ENCODE results near the gene NDUFB2.
"Not testable (repeated sequence)": the region's sequence is repeated elsewhere in the genome, so short reads cannot be mapped to it uniquely, and the experiment has no call there.

NDUFB2 gene

GRCh38 chr7:140696680-140697446 lies at the start of gene NDUFB2:
NDUFB2 (plus strand) TSS chr7:140696708; CDS start chr7:140696745, 37 bp downstream.
- Mint-ChIP-seq H3K4me3 (peak within 1 kb of the TSS; percentile 91), H3K4me1 (ENCODE audit: low read depth) (peaks cover 48% of the 10 kb centered on the region), H3K27ac (peak within 1 kb of the TSS; percentile 98), H3K27me3 (no peaks in the 10 kb centered on the region), H3K9me3 (no peaks in the 10 kb centered on the region), H3K36me3 (ENCODE audit: low read depth) (peaks cover 65% of the 10 kb centered on the region)
- no peak for DNase-seq

GRCh38 chr7:140646931-140647647 lies 49.4 kb upstream of the NDUFB2 start:
- H3K4me3 Mint-ChIP-seq, result no peak overlapping the region
- no peaks in the 10 kb centered on the region for H3K36me3 Mint-ChIP-seq (ENCODE audit: low read depth)
- H3K27ac Mint-ChIP-seq, result no peak overlapping the region

GRCh38 chr7:140649556-140650205 lies 46.8 kb upstream of the NDUFB2 start:
- H3K27ac Mint-ChIP-seq, result no peak overlapping the region
- peaks cover 10% of the 10 kb centered on the region for H3K4me1 Mint-ChIP-seq (ENCODE audit: low read depth)
- H3K27me3 Mint-ChIP-seq, result peaks cover 15% of the 10 kb centered on the region
- H3K4me3 Mint-ChIP-seq, result no peak overlapping the region
- no peaks in the 10 kb centered on the region for H3K36me3 Mint-ChIP-seq (ENCODE audit: low read depth)
- H3K9me3 Mint-ChIP-seq, result no peaks in the 10 kb centered on the region
- no peak for DNase-seq

More at GRCh38 chr7:140646931-140647647, 49.4 kb upstream of the NDUFB2 start:
- Mint-ChIP-seq H3K9me3 (no peaks in the 10 kb centered on the region), H3K27me3 (peaks cover 34% of the 10 kb centered on the region), H3K4me1 (ENCODE audit: low read depth) (peaks cover 7% of the 10 kb centered on the region)
- peak; percentile 42 for DNase-seq

GRCh38 chr7:140650367-140650766 lies 46.1 kb upstream of the NDUFB2 start:
- Mint-ChIP-seq H3K27me3 (peaks cover 9% of the 10 kb centered on the region), H3K4me1 (ENCODE audit: low read depth) (peaks cover 10% of the 10 kb centered on the region), H3K27ac (no peak overlapping the region), H3K36me3 (ENCODE audit: low read depth) (no peaks in the 10 kb centered on the region), H3K9me3 (no peaks in the 10 kb centered on the region), H3K4me3 (no peak overlapping the region)
- no peak for DNase-seq

- Mint-ChIP-seq H3K9me3 (no peaks in the 10 kb centered on the region), H3K36me3 (ENCODE audit: low read depth) (no peaks in the 10 kb centered on the region), H3K4me3 (no peak overlapping the region), H3K4me1 (ENCODE audit: low read depth) (peaks cover 16% of the 10 kb centered on the region), H3K27me3 (peaks cover 17% of the 10 kb centered on the region), H3K27ac (no peak overlapping the region)
- peak; percentile 61 for DNase-seq
These were observed 43.0 kb upstream of the NDUFB2 start for GRCh38 chr7:140653319-140654108.

- Mint-ChIP-seq H3K36me3 (ENCODE audit: low read depth) (no peaks in the 10 kb centered on the region), H3K27ac (no peak overlapping the region), H3K27me3 (peaks cover 17% of the 10 kb centered on the region), H3K4me1 (ENCODE audit: low read depth) (peaks cover 16% of the 10 kb centered on the region), H3K4me3 (no peak overlapping the region), H3K9me3 (no peaks in the 10 kb centered on the region)
- DNase-seq, result no peak
These were observed 42.5 kb upstream of the NDUFB2 start for GRCh38 chr7:140654109-140654387.

GRCh38 chr7:140654661-140655060 lies 41.8 kb upstream of the NDUFB2 start:
- DNase-seq, result no peak
- H3K27ac Mint-ChIP-seq, result no peak overlapping the region
- H3K27me3 Mint-ChIP-seq, result peaks cover 17% of the 10 kb centered on the region
- H3K4me3 Mint-ChIP-seq, result no peak overlapping the region
- H3K4me1 Mint-ChIP-seq (ENCODE audit: low read depth), result peaks cover 16% of the 10 kb centered on the region
- no peaks in the 10 kb centered on the region for H3K36me3 Mint-ChIP-seq (ENCODE audit: low read depth)
- no peaks in the 10 kb centered on the region for H3K9me3 Mint-ChIP-seq

- Mint-ChIP-seq H3K27ac (no peak overlapping the region), H3K4me1 (ENCODE audit: low read depth) (peaks cover 16% of the 10 kb centered on the region), H3K9me3 (no peaks in the 10 kb centered on the region), H3K36me3 (ENCODE audit: low read depth) (no peaks in the 10 kb centered on the region), H3K4me3 (no peak overlapping the region), H3K27me3 (peaks cover 17% of the 10 kb centered on the region)
- no peak for DNase-seq
These were observed 40.7 kb upstream of the NDUFB2 start for GRCh38 chr7:140655511-140656408.

GRCh38 chr7:140656548-140657515 lies 39.7 kb upstream of the NDUFB2 start:
- no peaks in the 10 kb centered on the region for H3K36me3 Mint-ChIP-seq (ENCODE audit: low read depth)
- H3K4me1 Mint-ChIP-seq (ENCODE audit: low read depth), result peaks cover 16% of the 10 kb centered on the region
- peaks cover 13% of the 10 kb centered on the region for H3K27me3 Mint-ChIP-seq
- DNase-seq, result no peak
- no peaks in the 10 kb centered on the region for H3K9me3 Mint-ChIP-seq
- H3K4me3 Mint-ChIP-seq, result peak overlapping the region; percentile 55
- H3K27ac Mint-ChIP-seq, result no peak overlapping the region

- Mint-ChIP-seq H3K27me3 (peaks cover 11% of the 10 kb centered on the region), H3K4me1 (ENCODE audit: low read depth) (peaks cover 16% of the 10 kb centered on the region), H3K27ac (no peak overlapping the region), H3K9me3 (no peaks in the 10 kb centered on the region), H3K4me3 (no peak overlapping the region), H3K36me3 (ENCODE audit: low read depth) (no peaks in the 10 kb centered on the region)
- DNase-seq, result no peak
These were observed 38.6 kb upstream of the NDUFB2 start for GRCh38 chr7:140657891-140658290.

- no peaks in the 10 kb centered on the region for H3K36me3 Mint-ChIP-seq (ENCODE audit: low read depth)
- no peaks in the 10 kb centered on the region for H3K9me3 Mint-ChIP-seq
- no peak for DNase-seq
- no peak overlapping the region for H3K27ac Mint-ChIP-seq
- H3K27me3 Mint-ChIP-seq, result peaks cover 11% of the 10 kb centered on the region
- no peak overlapping the region for H3K4me3 Mint-ChIP-seq
- H3K4me1 Mint-ChIP-seq (ENCODE audit: low read depth), result peaks cover 13% of the 10 kb centered on the region
These were observed 36.7 kb upstream of the NDUFB2 start for GRCh38 chr7:140659856-140660255.

GRCh38 chr7:140661124-140661523 lies 35.4 kb upstream of the NDUFB2 start:
- no peak for DNase-seq
- H3K27me3 Mint-ChIP-seq, result peaks cover 7% of the 10 kb centered on the region
- H3K4me3 Mint-ChIP-seq, result no peak overlapping the region
- peaks cover 8% of the 10 kb centered on the region for H3K4me1 Mint-ChIP-seq (ENCODE audit: low read depth)
- no peaks in the 10 kb centered on the region for H3K36me3 Mint-ChIP-seq (ENCODE audit: low read depth)
- H3K27ac Mint-ChIP-seq, result no peak overlapping the region
- no peaks in the 10 kb centered on the region for H3K9me3 Mint-ChIP-seq

GRCh38 chr7:140662938-140663337 lies 33.6 kb upstream of the NDUFB2 start:
- H3K27ac Mint-ChIP-seq; H3K36me3 Mint-ChIP-seq (ENCODE audit: low read depth); H3K9me3 Mint-ChIP-seq; H3K27me3 Mint-ChIP-seq; H3K4me3 Mint-ChIP-seq; DNase-seq; H3K4me1 Mint-ChIP-seq (ENCODE audit: low read depth): not testable (repeated sequence)
